Fibroblast of villous mesenchyme (primary cell): ENCODE data around the gene CD79A. TPM values are rescaled to one million over a fixed set of nuclear protein-coding genes. Genes with fewer than 3 reads are reported as not detected.

ENCODE experiments used
- DNase-seq: peaks from one replicate; pipeline ENCODE4 v3.0.0-alpha.2; 2010; ENCODE audit warnings: low read depth
- H3K4me3 ChIP-seq: 2 replicates; pipeline ENCODE4 v1.5.1; 2011; ENCODE audit warnings: low read depth, mild to moderate bottlenecking, low read length
- CTCF ChIP-seq: IDR thresholded peaks from 2 replicates; pipeline ENCODE4 v1.5.1; 2012; ENCODE audit warnings: low read depth, mild to moderate bottlenecking, low read length; ENCODE audit not compliant: insufficient read depth
- total RNA-seq: library from RNA; depleted of rRNA; stranded (reverse); fragments of >200 nt; gene quantifications from 2 replicates; pipeline ENCODE4 v1.2.3, GENCODE V29; 2012

CD79A gene
- total RNA-seq, 1 donor = not detected

GRCh38 chr19:41897820-41898219 lies 20.7 kb downstream of the CD79A start:
- TF ChIP-seq CTCF = no peak
- no peak for DNase-seq
- no peak overlapping the region for H3K4me3 ChIP-seq

DNA sequence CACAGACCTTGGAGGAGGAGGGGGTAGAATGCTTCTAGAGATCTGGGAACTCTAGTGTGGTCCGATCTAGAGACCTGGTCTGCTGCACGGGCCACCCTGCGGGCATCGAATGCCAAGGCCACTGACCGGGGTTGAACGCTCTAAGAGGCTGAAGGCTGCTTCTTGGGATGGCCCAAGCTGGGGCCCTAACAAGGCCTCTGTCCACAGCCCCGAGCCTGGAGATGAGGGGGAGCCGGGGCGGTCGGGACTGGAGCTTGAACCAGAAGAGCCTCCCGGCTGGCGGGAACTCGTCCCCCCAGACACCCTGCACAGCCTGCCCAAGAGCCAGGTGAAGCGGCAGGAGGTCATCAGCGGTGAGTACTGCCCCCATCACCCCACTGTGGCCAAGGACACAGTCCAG lies 21.2 kb downstream of the CD79A start:
- H3K4me3 ChIP-seq = no peak overlapping the region

DNA sequence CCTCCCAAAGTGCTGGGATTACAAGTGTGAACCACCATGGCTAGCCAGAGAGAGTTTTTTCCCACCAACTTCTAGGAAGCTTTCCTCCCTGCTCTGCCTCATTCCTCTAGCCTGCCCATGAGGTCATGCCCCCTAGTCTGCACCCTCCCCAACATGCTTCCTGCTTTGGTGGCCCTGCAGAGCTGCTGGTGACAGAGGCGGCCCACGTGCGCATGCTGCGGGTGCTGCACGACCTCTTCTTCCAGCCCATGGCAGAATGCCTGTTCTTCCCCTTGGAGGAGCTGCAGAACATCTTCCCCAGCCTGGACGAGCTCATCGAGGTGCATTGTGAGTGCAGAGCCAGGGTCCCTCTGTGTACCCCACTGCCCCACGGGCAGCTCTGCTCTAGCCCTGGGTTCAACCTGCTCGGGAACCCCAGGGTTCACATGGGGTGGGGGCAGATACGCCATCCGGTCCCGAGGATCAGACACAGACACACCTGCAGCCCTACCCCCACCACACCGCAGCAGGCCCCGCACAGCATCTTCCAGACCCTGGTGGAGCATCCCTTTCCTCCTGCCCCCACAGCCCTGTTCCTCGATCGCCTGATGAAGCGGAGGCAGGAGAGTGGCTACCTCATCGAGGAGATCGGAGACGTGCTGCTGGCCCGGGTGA lies 24.8 kb downstream of the CD79A start:
- TF ChIP-seq CTCF = no peak
- no peak overlapping the region for H3K4me3 ChIP-seq
- no peak for DNase-seq

More for the DNA sequence above, 21.2 kb downstream of the CD79A start:
- DNase-seq = no peak
- no peak for TF ChIP-seq CTCF

DNA sequence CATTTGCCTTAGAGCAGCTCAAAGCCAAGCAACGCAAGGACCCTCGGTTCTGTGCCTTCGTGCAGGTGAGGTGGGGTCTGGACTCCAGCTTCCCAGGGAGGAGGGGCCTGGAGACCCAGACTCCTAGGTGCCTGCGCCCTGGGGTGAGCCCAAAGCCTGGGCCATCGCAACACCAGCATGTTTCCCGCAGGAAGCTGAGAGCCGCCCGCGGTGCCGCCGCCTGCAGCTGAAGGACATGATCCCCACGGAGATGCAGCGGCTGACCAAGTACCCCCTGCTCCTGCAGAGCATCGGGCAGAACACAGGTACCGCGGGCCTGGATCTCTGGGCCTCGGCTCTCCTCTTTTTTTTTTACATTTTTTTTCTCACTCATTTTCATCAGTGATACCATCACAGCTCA lies 25.5 kb downstream of the CD79A start:
- no peak for TF ChIP-seq CTCF

DNA sequence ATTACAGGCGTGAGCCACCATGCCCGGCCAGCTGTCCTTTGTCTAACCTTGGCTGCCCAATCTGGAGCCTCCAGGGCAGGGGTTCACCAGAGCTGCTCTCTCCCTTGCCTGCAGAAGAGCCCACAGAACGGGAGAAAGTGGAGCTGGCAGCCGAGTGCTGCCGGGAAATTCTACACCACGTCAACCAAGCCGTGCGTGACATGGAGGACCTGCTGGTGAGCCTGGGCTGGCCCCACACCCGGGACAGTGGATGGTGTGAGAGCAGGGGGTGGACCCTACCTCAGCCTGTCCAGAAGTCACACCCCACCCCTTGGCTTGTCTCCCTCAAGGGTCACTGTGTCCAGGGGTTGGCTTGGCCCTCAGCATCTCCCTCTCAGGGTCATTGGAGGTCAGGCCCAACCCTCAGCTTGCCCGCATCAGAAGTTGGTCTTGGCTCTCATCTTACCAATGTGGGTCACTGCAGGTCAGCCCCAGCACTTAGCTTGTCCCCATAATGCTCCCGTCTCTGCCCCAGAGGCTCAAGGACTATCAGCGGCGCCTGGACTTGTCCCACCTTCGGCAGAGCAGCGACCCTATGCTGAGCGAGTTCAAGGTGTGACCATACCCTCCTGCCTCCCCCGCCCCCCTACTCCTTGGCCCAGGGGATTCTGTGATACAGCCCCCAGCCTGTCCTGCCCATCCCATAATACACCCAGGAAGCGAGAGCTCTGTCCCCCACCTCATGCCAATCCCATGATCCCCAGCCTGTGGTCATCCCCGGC lies 26.3 kb downstream of the CD79A start:
- no peak for DNase-seq
- no peak for TF ChIP-seq CTCF

More for the DNA sequence above, 25.5 kb downstream of the CD79A start:
- DNase-seq = no peak
- H3K4me3 ChIP-seq = no peak overlapping the region

DNA sequence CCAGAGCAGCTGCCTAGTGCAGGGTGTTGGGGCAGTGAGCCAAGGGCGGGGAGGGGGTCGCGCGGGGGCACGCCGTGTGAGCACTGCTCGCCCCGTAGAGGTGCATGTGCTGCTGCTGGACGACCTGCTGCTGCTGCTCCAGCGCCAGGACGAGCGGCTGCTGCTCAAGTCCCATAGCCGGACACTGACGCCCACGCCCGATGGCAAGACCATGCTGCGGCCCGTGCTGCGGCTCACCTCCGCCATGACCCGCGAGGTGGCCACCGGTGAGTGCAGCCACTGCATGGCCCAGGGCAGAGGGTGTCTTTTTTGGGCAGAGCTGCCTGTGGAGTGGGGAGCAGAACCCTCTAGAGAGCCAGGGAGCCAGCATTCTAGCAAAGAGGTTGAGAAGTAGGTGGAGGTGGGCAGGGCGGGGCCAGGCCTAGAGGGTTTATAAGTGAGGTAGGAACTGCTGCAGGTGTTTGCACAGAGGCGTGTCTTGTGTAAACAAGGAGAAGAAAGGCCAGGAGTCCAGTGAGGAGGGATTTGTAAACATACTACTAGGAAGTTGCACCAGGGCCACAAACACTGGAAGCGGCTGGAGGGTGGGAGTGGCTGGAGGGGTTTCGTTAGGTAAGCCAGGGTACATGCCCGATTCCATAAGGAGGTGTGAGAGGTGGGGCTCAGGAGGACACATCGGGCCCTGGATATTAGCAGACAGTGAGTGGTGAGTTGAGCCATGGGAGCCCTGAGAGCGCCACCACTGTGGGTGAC lies 27.2 kb downstream of the CD79A start:
- no peak for TF ChIP-seq CTCF
- H3K4me3 ChIP-seq = no peak overlapping the region
- no peak for DNase-seq

More for the DNA sequence above, 26.3 kb downstream of the CD79A start:
- no peak overlapping the region for H3K4me3 ChIP-seq
